WI38 (cell line): Measurements from ENCODE around the gene TDRD12.
"Not testable (repeated sequence)": the region's sequence is repeated elsewhere in the genome, so short reads cannot be mapped to it uniquely, and the experiment has no call there.

Source experiments
- H3K4me3 ChIP-seq: 2 replicates; pipeline ENCODE4 v1.5.1; 2011; ENCODE audit warnings: low read depth, mild to moderate bottlenecking, control low read depth, low read length
- CTCF ChIP-seq: IDR thresholded peaks from 2 replicates; pipeline ENCODE4 v1.5.1; 2012; ENCODE audit warnings: low read depth, mild to moderate bottlenecking, control low read depth, low read length

Gene TDRD12

DNA sequence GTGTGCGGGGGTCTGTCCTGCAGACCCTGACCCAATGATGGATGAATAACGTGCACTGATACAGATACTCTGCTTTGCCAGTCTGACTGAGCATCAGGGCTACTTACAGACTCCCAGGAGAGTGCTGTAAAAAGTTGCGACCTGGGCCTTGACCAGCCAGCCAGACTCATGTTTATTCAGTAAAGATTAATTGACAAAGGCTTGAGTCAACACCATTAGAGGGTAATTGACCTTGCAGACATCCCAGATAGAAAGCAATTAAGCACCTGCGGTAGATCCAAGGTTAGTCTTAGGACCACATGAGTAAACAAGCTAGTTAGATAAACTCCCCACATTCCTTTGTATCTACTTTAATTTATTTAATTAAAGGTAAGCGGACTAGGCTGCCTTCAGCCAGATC is 17.6 kb upstream of the TDRD12 start:
- no peak for TF ChIP-seq CTCF
- no peak overlapping the region for H3K4me3 ChIP-seq

- not testable (repeated sequence) for H3K4me3 ChIP-seq
Observed at GRCh38 chr19:32704006-32704405, 15.6 kb upstream of the TDRD12 start.

DNA sequence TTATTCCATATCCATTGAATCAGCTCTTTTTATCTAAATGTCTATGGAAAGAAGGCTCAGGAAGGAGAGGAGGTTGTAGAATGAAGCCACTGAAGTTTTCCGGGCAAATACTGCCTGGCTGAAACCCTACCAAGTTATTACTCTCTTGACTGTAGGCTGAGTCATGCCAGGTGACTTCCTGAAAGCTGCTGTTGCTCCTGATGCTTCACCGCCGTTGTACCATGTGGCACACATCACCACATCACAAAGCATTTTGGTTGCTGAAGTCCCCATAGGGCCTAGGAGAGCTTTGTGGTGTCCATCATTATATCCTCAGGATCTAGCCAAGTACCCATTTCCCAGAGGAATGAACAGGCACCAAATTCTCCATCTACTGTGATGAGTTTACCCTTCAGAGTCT is 11.1 kb upstream of the TDRD12 start:
- TF ChIP-seq CTCF: no peak
- H3K4me3 ChIP-seq: no peak overlapping the region

DNA sequence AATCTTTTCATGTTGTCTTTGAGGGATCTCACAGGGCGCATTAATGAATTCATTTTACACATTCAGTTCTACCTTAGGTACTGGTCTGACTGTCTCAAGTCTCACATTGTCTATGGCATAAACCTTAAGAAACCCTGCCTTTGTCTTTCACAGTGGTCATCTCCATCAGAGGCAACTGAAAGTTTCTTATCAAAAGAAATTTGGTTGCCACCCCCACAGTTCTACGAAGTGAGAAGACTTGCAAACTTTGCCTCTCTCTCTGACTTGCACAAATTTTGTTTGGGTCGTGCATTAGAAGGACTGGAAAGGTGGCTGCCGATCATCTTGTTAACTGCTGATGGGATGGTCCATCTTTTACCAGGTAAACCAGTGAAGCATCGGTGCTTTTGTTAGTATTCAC is 10.5 kb upstream of the TDRD12 start:
- no peak for TF ChIP-seq CTCF
- no peak overlapping the region for H3K4me3 ChIP-seq

GRCh38 chr19:32711747-32712146 is 7.8 kb upstream of the TDRD12 start:
- no peak overlapping the region for H3K4me3 ChIP-seq
- no peak for TF ChIP-seq CTCF

DNA sequence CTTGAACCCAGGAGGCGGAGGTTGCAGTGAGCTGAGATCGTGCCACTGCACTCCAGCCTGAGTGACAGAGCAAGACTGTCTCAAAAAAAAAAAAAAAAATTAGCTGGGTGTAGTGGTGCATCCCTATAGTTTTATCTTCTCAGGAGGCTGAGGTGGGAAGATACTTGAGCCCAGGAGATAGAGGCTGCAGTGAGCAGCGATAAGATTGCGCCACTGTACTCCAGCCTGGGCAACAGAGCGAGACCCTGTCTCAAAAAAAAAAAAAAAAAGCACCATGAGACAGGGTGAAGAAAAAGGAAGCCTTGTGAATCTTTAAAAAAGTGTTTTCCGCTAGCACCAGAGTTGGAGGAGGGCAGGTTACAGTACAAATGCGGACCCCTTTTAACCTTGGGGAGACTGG is 3.4 kb upstream of the TDRD12 start:
- H3K4me3 ChIP-seq: not testable (repeated sequence)

- no peak for TF ChIP-seq CTCF
- H3K4me3 ChIP-seq: no peak overlapping the region
Observed at GRCh38 chr19:32717496-32717895, 2.1 kb upstream of the TDRD12 start.

DNA sequence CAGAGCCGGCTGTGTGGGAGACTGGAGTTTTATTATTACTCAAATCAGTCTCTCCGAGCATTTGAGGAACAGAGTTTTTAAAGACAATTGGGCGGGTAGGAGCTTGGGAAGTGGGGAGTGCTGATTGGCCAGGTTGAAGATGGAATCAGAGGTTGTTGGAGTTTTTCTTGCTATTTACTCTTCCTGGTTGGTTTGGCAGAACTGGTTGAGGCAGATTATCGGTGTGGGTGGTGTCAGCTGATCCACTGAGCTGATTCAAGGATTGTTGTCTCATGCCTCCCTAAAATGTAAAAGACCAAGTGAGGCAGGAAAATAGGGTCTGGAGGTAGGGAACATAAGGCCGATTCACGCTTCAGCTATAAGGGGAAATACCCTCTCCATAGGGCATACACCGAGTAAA is 1.3 kb upstream of the TDRD12 start:
- no peak for TF ChIP-seq CTCF
- no peak overlapping the region for H3K4me3 ChIP-seq
